ENCODE measurements around the gene SLC35F2. TPM values are rescaled to one million over a fixed set of nuclear protein-coding genes. Genes with fewer than 3 reads are reported as not detected.

Gene SLC35F2
- polyA plus RNA-seq, 1 donor from 2014 or later, result 0.59 TPM

- H3K9ac ChIP-seq (ENCODE audit: low read length), result no peak overlapping the region
- no peak overlapping the region for H3K4me2 ChIP-seq (ENCODE audit: low read length)
- no peak overlapping the region for H3K27ac ChIP-seq (ENCODE audit: low read length)
- no peak for TF ChIP-seq REST (IDR thresholded peaks at IDR 0.05; ENCODE audit: borderline replicate concordance)
- no peak for TF ChIP-seq EZH2 (IDR thresholded peaks at IDR 0.05; ENCODE audit: borderline replicate concordance, insufficient read depth, low read length, poor library complexity, severe bottlenecking)
- no peak for TF ChIP-seq MXI1 (conservative IDR thresholded peaks at IDR 0.05; ENCODE audit: poor library complexity, severe bottlenecking)
- no peaks in the 10 kb centered on the region for H4K20me1 ChIP-seq (ENCODE audit: insufficient read depth)
- no peaks in the 10 kb centered on the region for H3F3A ChIP-seq (ENCODE audit: insufficient read depth, low read length, poor library complexity, severe bottlenecking)
- no peaks in the 10 kb centered on the region for H3K9me3 ChIP-seq (ENCODE audit: low read length)
- H3K27me3 ChIP-seq (ENCODE audit: insufficient read depth, low read depth, low read length), result no peaks in the 10 kb centered on the region
- H2AFZ ChIP-seq (ENCODE audit: low read depth, low read length), result no peak overlapping the region
- H3K9me2 ChIP-seq (ENCODE audit: insufficient read depth, low read length), result no peaks in the 10 kb centered on the region
- H3K4me3 ChIP-seq (ENCODE audit: low read length), result no peak overlapping the region
- no peaks in the 10 kb centered on the region for H3K79me2 ChIP-seq (replicated peaks; ENCODE audit: insufficient read depth, low read length)
- no peaks in the 10 kb centered on the region for H3K36me3 ChIP-seq (ENCODE audit: insufficient read depth, low read length)
Observed at GRCh38 chr11:107825875-107826274, 32.7 kb downstream of the SLC35F2 start.

DNA sequence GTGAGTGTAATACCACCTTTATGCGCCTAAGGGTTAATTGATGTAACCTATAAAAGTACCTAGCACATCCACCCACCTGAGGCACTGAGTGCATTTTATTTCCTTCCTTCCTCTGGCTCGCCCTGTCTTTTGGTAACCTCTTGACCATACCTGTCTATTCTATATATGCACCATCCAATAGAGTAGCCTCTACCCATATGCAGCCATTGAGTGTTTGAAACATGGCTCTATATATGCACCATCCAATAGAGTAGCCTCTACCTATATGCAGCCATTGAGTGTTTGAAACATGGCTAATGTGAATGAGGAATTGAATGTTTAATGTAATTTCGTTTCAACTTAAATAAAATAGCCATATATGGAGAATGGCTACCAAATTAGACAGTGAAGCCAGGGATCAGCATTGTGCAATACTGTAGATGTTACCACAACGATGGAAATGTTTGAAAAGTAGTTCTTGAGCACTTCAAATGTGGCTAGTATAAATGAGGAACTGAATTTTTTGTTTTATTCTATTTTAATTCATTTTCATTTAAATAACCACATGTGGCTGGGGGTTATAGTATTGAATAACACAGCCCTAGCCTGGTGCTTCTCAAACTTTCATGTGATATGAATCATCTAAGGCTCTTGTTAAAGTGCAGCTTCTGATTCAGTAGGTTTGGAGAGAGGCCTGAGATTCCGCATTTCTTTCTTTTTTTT is 33.8 kb downstream of the SLC35F2 start:
- H3K4me2 ChIP-seq (ENCODE audit: low read length), result no peak overlapping the region
- H3K9me3 ChIP-seq (ENCODE audit: low read length), result no peaks in the 10 kb centered on the region
- TF ChIP-seq EP300 (conservative IDR thresholded peaks at IDR 0.05; ENCODE audit: poor library complexity, severe bottlenecking), result no peak
- no peak overlapping the region for H2AFZ ChIP-seq (ENCODE audit: low read depth, low read length)
- no peaks in the 10 kb centered on the region for H3F3A ChIP-seq (ENCODE audit: insufficient read depth, low read length, poor library complexity, severe bottlenecking)
- no peak overlapping the region for H3K27ac ChIP-seq (ENCODE audit: low read length)
- H3K79me2 ChIP-seq (replicated peaks; ENCODE audit: insufficient read depth, low read length), result no peaks in the 10 kb centered on the region
- no peaks in the 10 kb centered on the region for H3K27me3 ChIP-seq (ENCODE audit: insufficient read depth, low read depth, low read length)
- H3K4me3 ChIP-seq (ENCODE audit: low read length), result no peak overlapping the region
- H3K9me2 ChIP-seq (ENCODE audit: insufficient read depth, low read length), result no peaks in the 10 kb centered on the region
- no peaks in the 10 kb centered on the region for H4K20me1 ChIP-seq (ENCODE audit: insufficient read depth)
- H3K36me3 ChIP-seq (ENCODE audit: insufficient read depth, low read length), result no peaks in the 10 kb centered on the region
- H3K9ac ChIP-seq (ENCODE audit: low read length), result no peak overlapping the region

GRCh38 chr11:107821199-107821927 is 37.2 kb downstream of the SLC35F2 start:
- Histone ChIP-seq H3K9ac (ENCODE audit: low read length) (no peak overlapping the region), H3K79me2 (replicated peaks; ENCODE audit: insufficient read depth, low read length) (no peaks in the 10 kb centered on the region), H3K9me3 (ENCODE audit: low read length) (no peaks in the 10 kb centered on the region), H3K27me3 (ENCODE audit: insufficient read depth, low read depth, low read length) (no peaks in the 10 kb centered on the region), H3K4me3 (ENCODE audit: low read length) (no peak overlapping the region), H3K36me3 (ENCODE audit: insufficient read depth, low read length) (no peaks in the 10 kb centered on the region), H3K27ac (ENCODE audit: low read length) (no peak overlapping the region), H2AFZ (ENCODE audit: low read depth, low read length) (no peak overlapping the region), H3F3A (ENCODE audit: insufficient read depth, low read length, poor library complexity, severe bottlenecking) (no peaks in the 10 kb centered on the region), H4K20me1 (ENCODE audit: insufficient read depth) (no peaks in the 10 kb centered on the region), H3K4me2 (ENCODE audit: low read length) (no peak overlapping the region), H3K9me2 (ENCODE audit: insufficient read depth, low read length) (no peaks in the 10 kb centered on the region)
- TF ChIP-seq TAF1 (IDR thresholded peaks at IDR 0.05; ENCODE audit: low read depth) (no peak), CTCF (IDR thresholded peaks at IDR 0.05; ENCODE audit: poor library complexity, severe bottlenecking) (no peak), SMC3 (conservative IDR thresholded peaks at IDR 0.05; ENCODE audit: poor library complexity) (no peak), REST (IDR thresholded peaks at IDR 0.05; ENCODE audit: borderline replicate concordance) (no peak), EP300 (conservative IDR thresholded peaks at IDR 0.05; ENCODE audit: poor library complexity, severe bottlenecking) (no peak), POLR2AphosphoS5 (IDR thresholded peaks at IDR 0.05) (no peak), EZH2 (IDR thresholded peaks at IDR 0.05; ENCODE audit: borderline replicate concordance, insufficient read depth, low read length, poor library complexity, severe bottlenecking) (no peak), MXI1 (conservative IDR thresholded peaks at IDR 0.05; ENCODE audit: poor library complexity, severe bottlenecking) (no peak), RAD21 (conservative IDR thresholded peaks at IDR 0.05) (no peak)
